Panc1 (cell line): Measurements from ENCODE around the gene ZNF808. TPM values are rescaled to one million over a fixed set of nuclear protein-coding genes. Genes with fewer than 3 reads are reported as not detected.

Experiments
- ATAC-seq: fragments of 200-7000 bp; cut with Tn5 transposase; 2 replicates; pipeline ENCODE4 v1.9.1; 2020; ENCODE audit warnings: mild to moderate bottlenecking, moderate library complexity
- BruUV-seq: library from RNA; stranded (reverse); fragments of 400-500 nt; replicated peaks from 2 replicates; lab custom pipeline; 2021; lab: Mats Ljungman, UMichigan
- CTCF ChIA-PET: fragments of 300-600 bp; sonication (Branson Sonifier 250); formaldehyde crosslinking; loops from one replicate; lab custom pipeline; 2022; ENCODE audit warnings: antibody characterized with exemption; lab: Charles Lee
- POLR2A ChIA-PET: fragments of 300-600 bp; sonication (Branson Sonifier 250); formaldehyde crosslinking; loops from one replicate; lab custom pipeline; 2022; ENCODE audit warnings: antibody characterized with exemption; lab: Charles Lee
- DNase-seq: peaks from one replicate; pipeline ENCODE4 v3.0.0-alpha.2; 2010; ENCODE audit warnings: low read depth, low spot score
- H3K27ac ChIP-seq: 2 replicates; pipeline ENCODE4 v1.5.1; 2011; ENCODE audit warnings: mild to moderate bottlenecking, low read length, inconsistent platforms
- H3K27me3 ChIP-seq: fragments of 200-500 bp; sonication (Bioruptor generic); 2 replicates; pipeline ENCODE4 v1.6.0; 2014; ENCODE audit warnings: low read length, inconsistent platforms; ENCODE audit not compliant: control insufficient read depth, insufficient read depth
- H3K36me3 ChIP-seq: fragments of 200-500 bp; sonication (Bioruptor generic); 2 replicates; pipeline ENCODE4 v1.5.1; 2014; ENCODE audit warnings: inconsistent platforms, mild to moderate bottlenecking, low read length, moderate library complexity; ENCODE audit not compliant: control insufficient read depth, insufficient read depth
- H3K4me1 ChIP-seq: 2 replicates; pipeline ENCODE4 v1.5.1; 2011; ENCODE audit warnings: inconsistent platforms, mild to moderate bottlenecking, low read length, moderate library complexity; ENCODE audit not compliant: control insufficient read depth, insufficient read depth
- H3K4me3 ChIP-seq, 2 experiments: 2 replicates each; pipeline ENCODE4 v1.5.1; 2011 to 2012; ENCODE audit warnings: low read depth in 2 of 2, low read length in 2 of 2, mild to moderate bottlenecking in 2 of 2, inconsistent platforms in 1 of 2, moderate library complexity in 1 of 2
- H3K9me3 ChIP-seq: fragments of 200-500 bp; sonication (Bioruptor generic); 2 replicates; pipeline ENCODE4 v1.5.1; 2014; ENCODE audit warnings: low read depth, mild to moderate bottlenecking, inconsistent platforms, low read length, moderate library complexity; ENCODE audit not compliant: control insufficient read depth, insufficient read depth
- POLR2AphosphoS5 ChIP-seq: IDR thresholded peaks from 2 replicates; pipeline ENCODE4 v1.6.1; 2012; ENCODE audit warnings: mild to moderate bottlenecking, low read depth, low read length, moderate library complexity
- SIN3A ChIP-seq: IDR thresholded peaks from 2 replicates; pipeline ENCODE4 v1.6.1; 2012; ENCODE audit warnings: low read depth, mild to moderate bottlenecking, low read length, moderate library complexity, borderline replicate concordance; ENCODE audit not compliant: insufficient read depth
- TCF7L2 ChIP-seq: IDR thresholded peaks from 2 replicates; pipeline ENCODE4 v1.6.1; 2011; ENCODE audit warnings: mild to moderate bottlenecking, low read depth, low read length, inconsistent platforms
- in situ Hi-C: cut with HindIII; loops from 2 replicates; pipeline ENCODE4 v1.10.0; 2016; ENCODE audit warnings: low sequenced_read_pairs, low pct_unique_long_range_greater_than_20kb
- intact Hi-C: fragments of 100-400 bp; cut with micrococcal nuclease; formaldehyde crosslinking; loops from one replicate; pipeline ENCODE4 v1.10.0; 2022; ENCODE audit not compliant: unreplicated experiment
- total RNA-seq: library from RNA; stranded (reverse); gene quantifications from one replicate; pipeline ENCODE4 v1.2.1, GENCODE V29; 2021; ENCODE audit not compliant: unreplicated experiment
- TF ChIP-seq, protein P1 (sequence below): fragments of 450-650 bp; IDR thresholded peaks from 2 replicates; pipeline ENCODE4 v1.5.1; 2017; ENCODE audit warnings: mild to moderate bottlenecking
- TF ChIP-seq, protein P2 (sequence below), 2 experiments: IDR thresholded peaks; 2 replicates each; pipeline ENCODE4 v1.6.1; 2011 to 2012; ENCODE audit warnings: low read depth in 2 of 2, control low read depth in 1 of 2, low read length in 1 of 2, mild to moderate bottlenecking in 1 of 2, moderate library complexity in 1 of 2; ENCODE audit not compliant: insufficient read depth in 1 of 2

The ZNF808 gene
- total RNA-seq, 1 experiment from 2014 or later: 19.1 TPM

DNA sequence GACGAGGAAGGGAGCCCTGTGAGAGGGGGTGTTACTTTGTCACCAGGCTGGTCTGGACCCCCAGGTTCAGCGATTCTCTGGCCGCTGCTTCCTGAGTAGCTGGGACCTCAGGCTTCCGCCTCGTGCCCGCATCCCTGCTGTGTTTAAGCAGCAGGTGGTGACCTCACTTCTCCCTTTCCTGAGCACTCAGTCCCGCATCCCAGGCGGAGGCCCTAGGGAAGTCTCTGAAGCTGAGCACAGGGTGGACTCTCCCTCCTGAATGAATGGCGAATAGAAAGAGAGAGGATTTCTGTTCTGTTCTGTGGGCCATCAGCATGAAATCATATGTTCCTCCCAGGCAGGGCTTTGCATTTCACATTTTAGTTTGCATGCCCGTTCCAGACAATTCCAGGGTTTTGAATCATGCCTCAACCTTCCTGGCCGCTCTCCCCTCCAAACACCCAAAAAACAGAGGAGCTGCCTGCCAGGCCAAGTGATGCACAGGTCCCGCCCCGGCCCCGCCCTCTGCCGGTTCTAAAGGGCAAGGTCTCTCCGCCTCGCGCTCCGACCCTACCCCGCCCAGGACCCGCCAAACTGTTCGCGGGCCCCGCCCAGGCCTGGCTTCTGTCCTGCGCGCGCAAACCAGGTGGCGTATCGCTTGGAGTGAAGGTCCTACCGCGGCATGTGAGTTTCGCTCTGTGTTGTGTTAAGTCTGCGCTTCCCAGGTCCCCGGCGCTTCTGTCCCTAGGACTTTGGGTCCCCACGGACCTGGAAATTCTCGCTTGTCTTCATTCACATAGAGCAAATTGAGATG, 35.1 kb upstream of the ZNF808 start:
- DNase-seq (no peak), ATAC-seq (no peak)
- no peak for TF ChIP-seq TCF7L2
- ChIA-PET POLR2A (no interaction called here), CTCF (no interaction called here)
- Histone ChIP-seq H3K27ac (no peak overlapping the region), H3K4me3 (no peak overlapping the region), H3K9me3 (no peaks in the 10 kb centered on the region), H3K36me3 (no peaks in the 10 kb centered on the region), H3K4me1 (no peaks in the 10 kb centered on the region), H3K27me3 (no peaks in the 10 kb centered on the region)
- intact Hi-C loops (no loop called here), in situ Hi-C loops (no loop called here)
- BruUV-seq: no TSS peak

- intact Hi-C loops: no loop called here
- no TSS peak for BruUV-seq
- Histone ChIP-seq H3K36me3 (no peaks in the 10 kb centered on the region), H3K4me1 (no peaks in the 10 kb centered on the region), H3K9me3 (no peaks in the 10 kb centered on the region), H3K27ac (no peak overlapping the region), H3K27me3 (no peaks in the 10 kb centered on the region), H3K4me3 (no peak overlapping the region)
- ATAC-seq (no peak), DNase-seq (no peak)
- TF ChIP-seq POLR2AphosphoS5 (no peak), SIN3A (no peak)
- TF ChIP-seq, protein P1, sequence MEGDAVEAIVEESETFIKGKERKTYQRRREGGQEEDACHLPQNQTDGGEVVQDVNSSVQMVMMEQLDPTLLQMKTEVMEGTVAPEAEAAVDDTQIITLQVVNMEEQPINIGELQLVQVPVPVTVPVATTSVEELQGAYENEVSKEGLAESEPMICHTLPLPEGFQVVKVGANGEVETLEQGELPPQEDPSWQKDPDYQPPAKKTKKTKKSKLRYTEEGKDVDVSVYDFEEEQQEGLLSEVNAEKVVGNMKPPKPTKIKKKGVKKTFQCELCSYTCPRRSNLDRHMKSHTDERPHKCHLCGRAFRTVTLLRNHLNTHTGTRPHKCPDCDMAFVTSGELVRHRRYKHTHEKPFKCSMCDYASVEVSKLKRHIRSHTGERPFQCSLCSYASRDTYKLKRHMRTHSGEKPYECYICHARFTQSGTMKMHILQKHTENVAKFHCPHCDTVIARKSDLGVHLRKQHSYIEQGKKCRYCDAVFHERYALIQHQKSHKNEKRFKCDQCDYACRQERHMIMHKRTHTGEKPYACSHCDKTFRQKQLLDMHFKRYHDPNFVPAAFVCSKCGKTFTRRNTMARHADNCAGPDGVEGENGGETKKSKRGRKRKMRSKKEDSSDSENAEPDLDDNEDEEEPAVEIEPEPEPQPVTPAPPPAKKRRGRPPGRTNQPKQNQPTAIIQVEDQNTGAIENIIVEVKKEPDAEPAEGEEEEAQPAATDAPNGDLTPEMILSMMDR: no peak
- in situ Hi-C loops: no loop called here
- ChIA-PET POLR2A (no interaction called here), CTCF (no interaction called here)
These were observed 34.4 kb upstream of the ZNF808 start for GRCh38 chr19:52492994-52493470.

- TF ChIP-seq, protein P1: no peak
- TF ChIP-seq TCF7L2 (no peak), SIN3A (no peak), POLR2AphosphoS5 (no peak)
- TF ChIP-seq, protein P2, sequence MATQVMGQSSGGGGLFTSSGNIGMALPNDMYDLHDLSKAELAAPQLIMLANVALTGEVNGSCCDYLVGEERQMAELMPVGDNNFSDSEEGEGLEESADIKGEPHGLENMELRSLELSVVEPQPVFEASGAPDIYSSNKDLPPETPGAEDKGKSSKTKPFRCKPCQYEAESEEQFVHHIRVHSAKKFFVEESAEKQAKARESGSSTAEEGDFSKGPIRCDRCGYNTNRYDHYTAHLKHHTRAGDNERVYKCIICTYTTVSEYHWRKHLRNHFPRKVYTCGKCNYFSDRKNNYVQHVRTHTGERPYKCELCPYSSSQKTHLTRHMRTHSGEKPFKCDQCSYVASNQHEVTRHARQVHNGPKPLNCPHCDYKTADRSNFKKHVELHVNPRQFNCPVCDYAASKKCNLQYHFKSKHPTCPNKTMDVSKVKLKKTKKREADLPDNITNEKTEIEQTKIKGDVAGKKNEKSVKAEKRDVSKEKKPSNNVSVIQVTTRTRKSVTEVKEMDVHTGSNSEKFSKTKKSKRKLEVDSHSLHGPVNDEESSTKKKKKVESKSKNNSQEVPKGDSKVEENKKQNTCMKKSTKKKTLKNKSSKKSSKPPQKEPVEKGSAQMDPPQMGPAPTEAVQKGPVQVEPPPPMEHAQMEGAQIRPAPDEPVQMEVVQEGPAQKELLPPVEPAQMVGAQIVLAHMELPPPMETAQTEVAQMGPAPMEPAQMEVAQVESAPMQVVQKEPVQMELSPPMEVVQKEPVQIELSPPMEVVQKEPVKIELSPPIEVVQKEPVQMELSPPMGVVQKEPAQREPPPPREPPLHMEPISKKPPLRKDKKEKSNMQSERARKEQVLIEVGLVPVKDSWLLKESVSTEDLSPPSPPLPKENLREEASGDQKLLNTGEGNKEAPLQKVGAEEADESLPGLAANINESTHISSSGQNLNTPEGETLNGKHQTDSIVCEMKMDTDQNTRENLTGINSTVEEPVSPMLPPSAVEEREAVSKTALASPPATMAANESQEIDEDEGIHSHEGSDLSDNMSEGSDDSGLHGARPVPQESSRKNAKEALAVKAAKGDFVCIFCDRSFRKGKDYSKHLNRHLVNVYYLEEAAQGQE (IDR thresholded peaks at IDR 0.05; ENCODE audit: insufficient read depth in 1 of 2, low read depth in 2 of 2, low read length in 1 of 2): no peak
- no TSS peak for BruUV-seq
- Histone ChIP-seq H3K27me3 (no peaks in the 10 kb centered on the region), H3K36me3 (no peaks in the 10 kb centered on the region), H3K27ac (no peak overlapping the region), H3K9me3 (no peaks in the 10 kb centered on the region), H3K4me3 (no peak overlapping the region), H3K4me1 (no peaks in the 10 kb centered on the region)
- ATAC-seq (no peak), DNase-seq (no peak)
- intact Hi-C loops: no loop called here
- POLR2A ChIA-PET: no interaction called here
- CTCF ChIA-PET: no interaction called here
- in situ Hi-C loops: no loop called here
These were observed 33.0 kb upstream of the ZNF808 start for GRCh38 chr19:52494518-52494917.
